Activated gamma-delta T cell (primary cell): ENCODE data around the gene RRM1.
A peak's percentile ranks its signal among the peaks of the same experiment; 100 is the strongest.

Experiments
- DNase-seq: peaks from one replicate; lab custom pipeline; 2025; lab: John Stamatoyannopoulos, UW

Gene RRM1

GRCh38 chr11:4187055-4187988 lies 92.7 kb downstream of the RRM1 start:
- DNase-seq, result peak; percentile 56
